Measurements from ENCODE around the gene ZCRB1. TPM values are rescaled to one million over a fixed set of nuclear protein-coding genes. Genes with fewer than 3 reads are reported as not detected.

Gene ZCRB1
- total RNA-seq, 2 experiments from 2014 or later, result 30.3 to 31.4 TPM

DNA sequence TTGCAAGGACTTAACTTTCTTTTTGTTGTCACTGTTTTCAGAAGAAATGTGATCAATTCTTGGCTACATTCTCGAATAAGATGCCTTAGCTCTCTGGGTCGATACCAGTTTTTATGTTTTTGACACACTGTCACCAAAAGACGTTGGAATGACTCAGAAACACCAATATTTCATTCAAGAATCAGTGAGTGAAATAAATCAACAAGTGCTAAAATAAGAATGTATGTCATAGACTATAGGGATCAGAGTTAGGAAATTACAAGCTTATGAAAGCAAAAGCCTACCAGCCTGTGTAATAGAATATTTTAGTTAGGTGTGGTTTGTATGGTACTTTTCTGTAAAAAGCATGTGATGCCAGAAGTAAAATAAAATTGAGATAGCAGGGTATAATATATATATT lies 17.8 kb upstream of the ZCRB1 start:
- no peak overlapping the region for H3K4me3 Mint-ChIP-seq
- H3K4me1 Mint-ChIP-seq (ENCODE audit: low read depth), result peaks cover 50% of the 10 kb centered on the region

DNA sequence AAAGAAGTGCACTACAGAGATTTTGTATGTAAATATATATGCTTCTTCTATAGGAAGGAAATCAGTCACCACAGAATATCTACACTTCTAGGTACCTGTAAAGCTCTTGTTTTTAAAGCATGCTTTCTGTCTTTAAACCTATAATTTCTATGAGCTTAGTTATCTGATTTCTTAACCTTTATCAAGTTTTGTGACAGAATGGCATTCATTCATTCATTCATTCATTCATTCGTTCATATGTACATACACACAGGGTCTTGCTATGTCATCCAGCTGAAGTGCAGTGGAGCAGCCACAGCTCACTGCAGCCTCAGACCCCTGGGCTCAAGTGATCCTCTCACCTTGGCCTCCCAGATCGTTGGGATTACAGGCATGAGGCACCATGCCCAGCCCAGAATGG lies 16.1 kb upstream of the ZCRB1 start:
- H3K27ac ChIP-seq (ENCODE audit: low read depth in 1 of 2, low read length in 2 of 2), result no peak overlapping the region
- Mint-ChIP-seq H3K36me3 (ENCODE audit: low read depth) (peaks cover 71% of the 10 kb centered on the region), H3K4me1 (ENCODE audit: low read depth) (peaks cover 58% of the 10 kb centered on the region), H3K4me3 (no peak overlapping the region), H3K9me3 (no peaks in the 10 kb centered on the region), H3K27ac (no peak overlapping the region), H3K27me3 (no peaks in the 10 kb centered on the region)
- ChIA-PET CTCF (no interaction called here), POLR2A (no interaction called here)
- peaks cover 8% of the 10 kb centered on the region for H3K4me1 ChIP-seq (ENCODE audit: insufficient read depth, low read length)
- ATAC-seq (ENCODE audit: poor library complexity) (no peak), DNase-seq (no peak)
- no peaks in the 10 kb centered on the region for H3K9me3 ChIP-seq (ENCODE audit: control insufficient read depth in 1 of 2, insufficient read depth in 1 of 2, low read length in 2 of 2)
- intact Hi-C loops (cut with DNase I, micrococcal nuclease), result no loop called here
- H3K36me3 ChIP-seq (ENCODE audit: insufficient read depth, low read length), result peaks cover 50% of the 10 kb centered on the region
- TF ChIP-seq, protein P1, sequence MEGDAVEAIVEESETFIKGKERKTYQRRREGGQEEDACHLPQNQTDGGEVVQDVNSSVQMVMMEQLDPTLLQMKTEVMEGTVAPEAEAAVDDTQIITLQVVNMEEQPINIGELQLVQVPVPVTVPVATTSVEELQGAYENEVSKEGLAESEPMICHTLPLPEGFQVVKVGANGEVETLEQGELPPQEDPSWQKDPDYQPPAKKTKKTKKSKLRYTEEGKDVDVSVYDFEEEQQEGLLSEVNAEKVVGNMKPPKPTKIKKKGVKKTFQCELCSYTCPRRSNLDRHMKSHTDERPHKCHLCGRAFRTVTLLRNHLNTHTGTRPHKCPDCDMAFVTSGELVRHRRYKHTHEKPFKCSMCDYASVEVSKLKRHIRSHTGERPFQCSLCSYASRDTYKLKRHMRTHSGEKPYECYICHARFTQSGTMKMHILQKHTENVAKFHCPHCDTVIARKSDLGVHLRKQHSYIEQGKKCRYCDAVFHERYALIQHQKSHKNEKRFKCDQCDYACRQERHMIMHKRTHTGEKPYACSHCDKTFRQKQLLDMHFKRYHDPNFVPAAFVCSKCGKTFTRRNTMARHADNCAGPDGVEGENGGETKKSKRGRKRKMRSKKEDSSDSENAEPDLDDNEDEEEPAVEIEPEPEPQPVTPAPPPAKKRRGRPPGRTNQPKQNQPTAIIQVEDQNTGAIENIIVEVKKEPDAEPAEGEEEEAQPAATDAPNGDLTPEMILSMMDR (IDR thresholded peaks at IDR 0.05), result no peak
- no peaks in the 10 kb centered on the region for H3K27me3 ChIP-seq (ENCODE audit: control insufficient read depth in 1 of 2, insufficient read depth in 2 of 2, low read length in 2 of 2)
- no peak overlapping the region for H3K4me3 ChIP-seq (ENCODE audit: low read length)

More for the DNA sequence above, 17.8 kb upstream of the ZCRB1 start:
- Histone ChIP-seq H3K27ac (ENCODE audit: low read depth in 1 of 2, low read length in 2 of 2) (no peak overlapping the region), H3K4me3 (ENCODE audit: low read length) (no peak overlapping the region), H3K4me1 (ENCODE audit: insufficient read depth, low read length) (peaks cover 3% of the 10 kb centered on the region), H3K27me3 (ENCODE audit: control insufficient read depth in 1 of 2, insufficient read depth in 2 of 2, low read length in 2 of 2) (no peaks in the 10 kb centered on the region), H3K36me3 (ENCODE audit: insufficient read depth, low read length) (peaks cover 39% of the 10 kb centered on the region), H3K9me3 (ENCODE audit: control insufficient read depth in 1 of 2, insufficient read depth in 1 of 2, low read length in 2 of 2) (no peaks in the 10 kb centered on the region)
- ChIA-PET CTCF (interaction anchor here (0.8 kb wide), 1 partner anchor 32 kb away, joined by 4 read pairs; no protein-coding TSS in a partner anchor), POLR2A (no interaction called here)
- no peak overlapping the region for H3K27ac Mint-ChIP-seq
- intact Hi-C loops (cut with DNase I, micrococcal nuclease), result no loop called here
- no peaks in the 10 kb centered on the region for H3K27me3 Mint-ChIP-seq
- DNase-seq, result no peak
- no peak for ATAC-seq (ENCODE audit: poor library complexity)
- peaks cover 70% of the 10 kb centered on the region for H3K36me3 Mint-ChIP-seq (ENCODE audit: low read depth)
- TF ChIP-seq, protein P1 (IDR thresholded peaks at IDR 0.05), result no peak
- H3K9me3 Mint-ChIP-seq, result no peaks in the 10 kb centered on the region

DNA sequence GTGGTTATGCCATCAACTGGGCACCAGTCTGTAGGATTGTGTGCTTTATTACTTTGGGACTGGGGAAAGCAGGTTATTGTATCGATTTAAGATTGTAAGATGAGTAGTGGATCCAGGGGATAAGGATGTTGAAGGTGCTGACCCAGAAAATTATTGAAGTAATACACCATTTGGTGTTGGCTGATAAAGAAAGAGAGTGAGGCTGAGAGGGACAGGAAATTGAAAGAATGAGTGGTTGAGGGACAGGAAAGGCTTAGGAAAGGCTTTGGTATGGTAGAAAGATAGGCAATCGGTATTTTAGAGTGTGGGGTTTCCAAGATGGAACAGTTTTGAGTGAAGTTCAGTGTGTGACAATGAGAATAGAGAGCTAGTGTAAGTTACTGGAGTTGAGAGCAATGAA lies 12.4 kb upstream of the ZCRB1 start:
- Mint-ChIP-seq H3K36me3 (ENCODE audit: low read depth) (peaks cover 68% of the 10 kb centered on the region), H3K4me1 (ENCODE audit: low read depth) (peaks cover 64% of the 10 kb centered on the region)

More for the DNA sequence above, 12.4 kb upstream of the ZCRB1 start:
- DNase-seq, result no peak
- POLR2A ChIA-PET, result no interaction called here
- no peak overlapping the region for H3K27ac Mint-ChIP-seq
- H3K27ac ChIP-seq (ENCODE audit: low read depth in 1 of 2, low read length in 2 of 2), result no peak overlapping the region
- no peak overlapping the region for H3K4me3 Mint-ChIP-seq
- H3K27me3 ChIP-seq (ENCODE audit: control insufficient read depth in 1 of 2, insufficient read depth in 2 of 2, low read length in 2 of 2), result no peaks in the 10 kb centered on the region
- no peaks in the 10 kb centered on the region for H3K9me3 ChIP-seq (ENCODE audit: control insufficient read depth in 1 of 2, insufficient read depth in 1 of 2, low read length in 2 of 2)
- intact Hi-C loops (cut with DNase I, micrococcal nuclease), result no loop called here
- no peak overlapping the region for H3K4me3 ChIP-seq (ENCODE audit: low read length)
- TF ChIP-seq, protein P1 (IDR thresholded peaks at IDR 0.05), result no peak
- no peaks in the 10 kb centered on the region for H3K27me3 Mint-ChIP-seq
- peaks cover 8% of the 10 kb centered on the region for H3K4me1 ChIP-seq (ENCODE audit: insufficient read depth, low read length)
- ATAC-seq (ENCODE audit: poor library complexity), result no peak
- CTCF ChIA-PET, result no interaction called here
- peaks cover 50% of the 10 kb centered on the region for H3K36me3 ChIP-seq (ENCODE audit: insufficient read depth, low read length)
- H3K9me3 Mint-ChIP-seq, result no peaks in the 10 kb centered on the region

Data from CD4-positive, alpha-beta T cell (primary cell).